ENCODE measurements around the gene MPZL3.
A peak's percentile ranks its signal among the peaks of the same experiment; 100 is the strongest.

The MPZL3 gene

GRCh38 chr11:118216621-118217481 lies 35.3 kb downstream of the MPZL3 start:
- Histone ChIP-seq H3K27me3 (ENCODE audit: control insufficient read depth in 2 of 2, insufficient read depth in 2 of 2, low read length in 2 of 2) (peaks cover 0 to 3% of the 10 kb centered on the region in 2 donors), H3K9ac (ENCODE audit: low read depth in 1 of 2, low read length in 2 of 2) (no peak overlapping the region), H3K36me3 (ENCODE audit: control insufficient read depth in 2 of 2, insufficient read depth in 2 of 2, low read length in 2 of 2) (no peaks in the 10 kb centered on the region), H3K27ac (ENCODE audit: low read depth in 2 of 2, low read length in 2 of 2) (peak overlapping the region; percentile 4 to 35), H3K4me3 (ENCODE audit: low read length in 2 of 2) (peak overlapping the region in 1 of 2 donors; percentile 13), H3K4me1 (ENCODE audit: control insufficient read depth in 2 of 2, insufficient read depth in 2 of 2, low read length in 2 of 2) (peaks cover 27 to 30% of the 10 kb centered on the region in 2 donors), H3K9me3 (ENCODE audit: control insufficient read depth in 2 of 2, low read length in 2 of 2) (no peaks in the 10 kb centered on the region)

GRCh38 chr11:118215765-118216164 lies 36.4 kb downstream of the MPZL3 start:
- H3K9me3 ChIP-seq (ENCODE audit: control insufficient read depth in 2 of 2, low read length in 2 of 2), result no peaks in the 10 kb centered on the region
- peak overlapping the region in 1 of 2 donors; percentile 50 for H3K27ac ChIP-seq (ENCODE audit: low read depth in 2 of 2, low read length in 2 of 2)
- no peak overlapping the region for H3K9ac ChIP-seq (ENCODE audit: low read depth in 1 of 2, low read length in 2 of 2)
- H3K36me3 ChIP-seq (ENCODE audit: control insufficient read depth in 2 of 2, insufficient read depth in 2 of 2, low read length in 2 of 2), result no peaks in the 10 kb centered on the region
- H3K4me1 ChIP-seq (ENCODE audit: control insufficient read depth in 2 of 2, insufficient read depth in 2 of 2, low read length in 2 of 2), result peaks cover 33 to 35% of the 10 kb centered on the region in 2 donors
- H3K4me3 ChIP-seq (ENCODE audit: low read length in 2 of 2), result no peak overlapping the region
- H3K27me3 ChIP-seq (ENCODE audit: control insufficient read depth in 2 of 2, insufficient read depth in 2 of 2, low read length in 2 of 2), result no peaks in the 10 kb centered on the region

- H3K27me3 ChIP-seq (ENCODE audit: control insufficient read depth in 2 of 2, insufficient read depth in 2 of 2, low read length in 2 of 2), result no peaks in the 10 kb centered on the region
- peaks cover 33 to 36% of the 10 kb centered on the region in 2 donors for H3K4me1 ChIP-seq (ENCODE audit: control insufficient read depth in 2 of 2, insufficient read depth in 2 of 2, low read length in 2 of 2)
- H3K9me3 ChIP-seq (ENCODE audit: control insufficient read depth in 2 of 2, low read length in 2 of 2), result no peaks in the 10 kb centered on the region
- no peak overlapping the region for H3K4me3 ChIP-seq (ENCODE audit: low read length in 2 of 2)
- no peak overlapping the region for H3K9ac ChIP-seq (ENCODE audit: low read depth in 1 of 2, low read length in 2 of 2)
- H3K36me3 ChIP-seq (ENCODE audit: control insufficient read depth in 2 of 2, insufficient read depth in 2 of 2, low read length in 2 of 2), result no peaks in the 10 kb centered on the region
- H3K27ac ChIP-seq (ENCODE audit: low read depth in 2 of 2, low read length in 2 of 2), result peak overlapping the region in 1 of 2 donors; percentile 83
These were observed 36.9 kb downstream of the MPZL3 start for GRCh38 chr11:118215262-118215661.

GRCh38 chr11:118214210-118214914 lies 37.8 kb downstream of the MPZL3 start:
- peak overlapping the region; percentile 68 to 83 for H3K27ac ChIP-seq (ENCODE audit: low read depth in 2 of 2, low read length in 2 of 2)
- peak overlapping the region in 1 of 2 donors; percentile 27 for H3K9ac ChIP-seq (ENCODE audit: low read depth in 1 of 2, low read length in 2 of 2)
- no peaks in the 10 kb centered on the region for H3K36me3 ChIP-seq (ENCODE audit: control insufficient read depth in 2 of 2, insufficient read depth in 2 of 2, low read length in 2 of 2)
- H3K9me3 ChIP-seq (ENCODE audit: control insufficient read depth in 2 of 2, low read length in 2 of 2), result no peaks in the 10 kb centered on the region
- peak overlapping the region in 1 of 2 donors; percentile 58 for H3K4me3 ChIP-seq (ENCODE audit: low read length in 2 of 2)
- no peaks in the 10 kb centered on the region for H3K27me3 ChIP-seq (ENCODE audit: control insufficient read depth in 2 of 2, insufficient read depth in 2 of 2, low read length in 2 of 2)
- H3K4me1 ChIP-seq (ENCODE audit: control insufficient read depth in 2 of 2, insufficient read depth in 2 of 2, low read length in 2 of 2), result peaks cover 33 to 36% of the 10 kb centered on the region in 2 donors

GRCh38 chr11:118213781-118214180 lies 38.4 kb downstream of the MPZL3 start:
- Histone ChIP-seq H3K27ac (ENCODE audit: low read depth in 2 of 2, low read length in 2 of 2) (peak overlapping the region; percentile 68 to 83), H3K9me3 (ENCODE audit: control insufficient read depth in 2 of 2, low read length in 2 of 2) (no peaks in the 10 kb centered on the region), H3K4me1 (ENCODE audit: control insufficient read depth in 2 of 2, insufficient read depth in 2 of 2, low read length in 2 of 2) (peaks cover 33 to 36% of the 10 kb centered on the region in 2 donors), H3K36me3 (ENCODE audit: control insufficient read depth in 2 of 2, insufficient read depth in 2 of 2, low read length in 2 of 2) (no peaks in the 10 kb centered on the region), H3K27me3 (ENCODE audit: control insufficient read depth in 2 of 2, insufficient read depth in 2 of 2, low read length in 2 of 2) (no peaks in the 10 kb centered on the region), H3K9ac (ENCODE audit: low read depth in 1 of 2, low read length in 2 of 2) (no peak overlapping the region), H3K4me3 (ENCODE audit: low read length in 2 of 2) (peak overlapping the region in 1 of 2 donors; percentile 58)

- Histone ChIP-seq H3K27ac (ENCODE audit: low read depth in 2 of 2, low read length in 2 of 2) (peak overlapping the region; percentile 68 to 83), H3K4me1 (ENCODE audit: control insufficient read depth in 2 of 2, insufficient read depth in 2 of 2, low read length in 2 of 2) (peaks cover 33 to 36% of the 10 kb centered on the region in 2 donors), H3K9me3 (ENCODE audit: control insufficient read depth in 2 of 2, low read length in 2 of 2) (no peaks in the 10 kb centered on the region), H3K36me3 (ENCODE audit: control insufficient read depth in 2 of 2, insufficient read depth in 2 of 2, low read length in 2 of 2) (no peaks in the 10 kb centered on the region), H3K27me3 (ENCODE audit: control insufficient read depth in 2 of 2, insufficient read depth in 2 of 2, low read length in 2 of 2) (no peaks in the 10 kb centered on the region), H3K9ac (ENCODE audit: low read depth in 1 of 2, low read length in 2 of 2) (no peak overlapping the region), H3K4me3 (ENCODE audit: low read length in 2 of 2) (peak overlapping the region in 1 of 2 donors; percentile 22)
These were observed 39.0 kb downstream of the MPZL3 start for GRCh38 chr11:118213201-118213600.

GRCh38 chr11:118212781-118213191 lies 39.4 kb downstream of the MPZL3 start:
- Histone ChIP-seq H3K4me3 (ENCODE audit: low read length in 2 of 2) (no peak overlapping the region), H3K27ac (ENCODE audit: low read depth in 2 of 2, low read length in 2 of 2) (peak overlapping the region; percentile 22 to 83), H3K4me1 (ENCODE audit: control insufficient read depth in 2 of 2, insufficient read depth in 2 of 2, low read length in 2 of 2) (peaks cover 33 to 36% of the 10 kb centered on the region in 2 donors)

GRCh38 chr11:118212131-118212725 lies 39.9 kb downstream of the MPZL3 start:
- Histone ChIP-seq H3K27me3 (ENCODE audit: control insufficient read depth in 2 of 2, insufficient read depth in 2 of 2, low read length in 2 of 2) (no peaks in the 10 kb centered on the region), H3K27ac (ENCODE audit: low read depth in 2 of 2, low read length in 2 of 2) (peak overlapping the region; percentile 22 to 83), H3K9ac (ENCODE audit: low read depth in 1 of 2, low read length in 2 of 2) (no peak overlapping the region), H3K36me3 (ENCODE audit: control insufficient read depth in 2 of 2, insufficient read depth in 2 of 2, low read length in 2 of 2) (no peaks in the 10 kb centered on the region), H3K9me3 (ENCODE audit: control insufficient read depth in 2 of 2, low read length in 2 of 2) (no peaks in the 10 kb centered on the region), H3K4me1 (ENCODE audit: control insufficient read depth in 2 of 2, insufficient read depth in 2 of 2, low read length in 2 of 2) (peaks cover 33 to 36% of the 10 kb centered on the region in 2 donors), H3K4me3 (ENCODE audit: low read length in 2 of 2) (no peak overlapping the region)

More at GRCh38 chr11:118212781-118213191, 39.4 kb downstream of the MPZL3 start:
- Histone ChIP-seq H3K9me3 (ENCODE audit: control insufficient read depth in 2 of 2, low read length in 2 of 2) (no peaks in the 10 kb centered on the region), H3K36me3 (ENCODE audit: control insufficient read depth in 2 of 2, insufficient read depth in 2 of 2, low read length in 2 of 2) (no peaks in the 10 kb centered on the region), H3K27me3 (ENCODE audit: control insufficient read depth in 2 of 2, insufficient read depth in 2 of 2, low read length in 2 of 2) (no peaks in the 10 kb centered on the region), H3K9ac (ENCODE audit: low read depth in 1 of 2, low read length in 2 of 2) (no peak overlapping the region)

- Histone ChIP-seq H3K27ac (ENCODE audit: low read depth in 2 of 2, low read length in 2 of 2) (peak overlapping the region in 1 of 2 donors; percentile 16), H3K9ac (ENCODE audit: low read depth in 1 of 2, low read length in 2 of 2) (no peak overlapping the region), H3K27me3 (ENCODE audit: control insufficient read depth in 2 of 2, insufficient read depth in 2 of 2, low read length in 2 of 2) (no peaks in the 10 kb centered on the region), H3K36me3 (ENCODE audit: control insufficient read depth in 2 of 2, insufficient read depth in 2 of 2, low read length in 2 of 2) (no peaks in the 10 kb centered on the region), H3K4me1 (ENCODE audit: control insufficient read depth in 2 of 2, insufficient read depth in 2 of 2, low read length in 2 of 2) (peaks cover 40 to 41% of the 10 kb centered on the region in 2 donors), H3K9me3 (ENCODE audit: control insufficient read depth in 2 of 2, low read length in 2 of 2) (no peaks in the 10 kb centered on the region), H3K4me3 (ENCODE audit: low read length in 2 of 2) (no peak overlapping the region)
These were observed 41.2 kb downstream of the MPZL3 start for GRCh38 chr11:118211006-118211405.
